Smooth muscle cell (in vitro differentiated cells): ENCODE measurements around the gene USO1. TPM values are rescaled to one million over a fixed set of nuclear protein-coding genes. Genes with fewer than 3 reads are reported as not detected.
"Not testable (repeated sequence)": the region's sequence is repeated elsewhere in the genome, so short reads cannot be mapped to it uniquely, and the experiment has no call there.

Source experiments
- DNase-seq: peaks from one replicate; lab custom pipeline; 2025; ENCODE audit not compliant: unreplicated experiment; lab: John Stamatoyannopoulos, UW
- H2AFZ ChIP-seq: fragments of 200-600 bp; sonication (generic); 2 replicates; pipeline ENCODE4 v1.6.0; 2016; ENCODE audit warnings: antibody characterized with exemption, low read depth, mild to moderate bottlenecking
- H3F3A ChIP-seq: fragments of 200-600 bp; sonication (generic); 2 replicates; pipeline ENCODE4 v1.6.0; 2017; ENCODE audit warnings: antibody characterized with exemption, low read depth
- H3K27ac ChIP-seq: fragments of 200-600 bp; sonication (generic); 2 replicates; pipeline ENCODE4 v1.5.1; 2016; ENCODE audit warnings: low read depth, mild to moderate bottlenecking
- H3K27me3 ChIP-seq: fragments of 200-600 bp; sonication (generic); 2 replicates; pipeline ENCODE4 v1.6.1; 2016; ENCODE audit warnings: low read depth, mild to moderate bottlenecking
- H3K36me3 ChIP-seq: fragments of 200-600 bp; sonication (generic); 2 replicates; pipeline ENCODE4 v1.5.1; 2016; ENCODE audit warnings: low read depth
- H3K4me1 ChIP-seq: fragments of 200-600 bp; sonication (generic); 2 replicates; pipeline ENCODE4 v1.5.1; 2016; ENCODE audit warnings: low read depth
- H3K4me2 ChIP-seq: fragments of 200-600 bp; sonication (generic); 2 replicates; pipeline ENCODE4 v1.6.0; 2016; ENCODE audit warnings: mild to moderate bottlenecking
- H3K4me3 ChIP-seq: fragments of 200-600 bp; sonication (generic); 2 replicates; pipeline ENCODE4 v1.5.1; 2016; ENCODE audit warnings: mild to moderate bottlenecking
- H3K79me2 ChIP-seq: fragments of 200-600 bp; sonication (generic); 2 replicates; pipeline ENCODE4 v1.6.0; 2016; ENCODE audit warnings: low read depth, mild to moderate bottlenecking
- H3K9ac ChIP-seq: fragments of 200-600 bp; sonication (generic); 2 replicates; pipeline ENCODE4 v1.6.0; 2016; ENCODE audit warnings: low read depth
- H3K9me3 ChIP-seq: fragments of 200-600 bp; sonication (generic); replicated peaks from 2 replicates; pipeline ENCODE4 v1.5.1; 2016; ENCODE audit warnings: low read depth
- H4K20me1 ChIP-seq: fragments of 200-600 bp; sonication (generic); 2 replicates; pipeline ENCODE4 v1.6.0; 2016; ENCODE audit warnings: low read depth
- WGBS: methylation state at CpG from one replicate; pipeline ENCODE4 v1.1.7; 2016; ENCODE audit warnings: low lambda C conversion rate; 5-methylcytosine and 5-hydroxymethylcytosine counted together
- polyA plus RNA-seq: library from polyadenylated mRNA; unstranded; fragments of >200 nt; fragmentation: Nextera tagmentation; extraction: Ambion mirVana; gene quantifications from 2 replicates; pipeline ENCODE4 v1.2.1, GENCODE V29; 2016
- total RNA-seq: library from RNA; depleted of rRNA; stranded (reverse); fragments of >200 nt; gene quantifications from 2 replicates; pipeline ENCODE4 v1.2.3, GENCODE V29; 2014
- TF ChIP-seq, protein P1 (sequence below): fragments of 200-600 bp; sonication (generic); IDR thresholded peaks from 2 replicates; pipeline ENCODE4 v1.5.1; 2017; ENCODE audit warnings: borderline replicate concordance, mild to moderate bottlenecking, antibody characterized with exemption; ENCODE audit not compliant: insufficient read depth, poor library complexity, severe bottlenecking

Gene USO1
- total and polyA plus RNA-seq, 2 experiments from 2014 or later = 50.4 to 94.6 TPM

DNA sequence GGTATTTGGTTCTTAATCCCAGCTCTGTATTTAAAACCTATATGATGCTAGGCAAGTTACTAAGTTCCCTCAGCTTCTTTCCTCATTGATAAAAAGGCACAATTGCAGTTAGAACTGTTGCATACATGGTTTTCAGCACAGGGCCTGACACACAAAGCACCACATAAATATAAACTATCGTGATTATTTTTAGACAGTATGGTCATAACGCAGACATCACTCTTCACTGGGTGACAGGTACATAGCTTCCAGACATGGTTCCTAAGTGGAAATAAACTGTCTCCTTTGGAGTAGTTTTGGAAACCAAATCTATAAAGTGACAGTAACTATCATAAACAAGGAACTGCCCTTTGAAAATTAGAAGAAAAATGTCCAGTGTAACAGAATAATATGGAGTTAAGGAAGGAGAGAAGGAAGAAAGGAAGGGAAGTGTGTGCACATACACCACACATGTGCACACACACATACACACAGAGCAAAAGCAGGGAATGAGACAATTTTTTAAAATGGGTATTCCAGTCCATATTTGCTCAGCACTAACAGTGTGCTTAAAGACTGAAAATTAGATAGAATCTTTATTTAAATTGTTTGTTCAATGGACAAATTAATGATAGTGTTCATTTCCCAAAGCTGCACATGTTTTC lies 38.7 kb upstream of the USO1 start:
- H3K79me2 ChIP-seq = no peaks in the 10 kb centered on the region

DNA sequence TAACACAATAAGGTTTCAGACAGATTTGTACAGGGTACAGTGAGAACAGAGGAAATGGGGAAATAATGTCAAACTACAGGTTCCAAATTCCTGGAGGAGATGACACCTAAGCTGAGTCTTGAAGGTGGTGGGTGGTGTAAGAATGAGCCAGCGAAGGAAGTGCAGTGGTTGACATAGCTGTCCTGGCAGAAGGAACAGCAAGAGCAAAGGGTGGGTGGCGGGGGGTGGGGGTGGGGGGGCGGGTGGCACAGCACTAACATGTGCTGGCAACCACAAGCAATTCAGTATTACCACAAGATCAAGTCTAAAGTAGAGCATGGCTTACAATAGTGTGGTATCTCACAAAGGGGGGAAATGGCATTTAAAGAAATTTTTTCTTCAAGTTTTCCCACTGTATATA lies 38.0 kb upstream of the USO1 start:
- Histone ChIP-seq H3K36me3 (no peaks in the 10 kb centered on the region), H3K9me3 (no peaks in the 10 kb centered on the region), H3K4me3 (no peak overlapping the region), H3F3A (no peaks in the 10 kb centered on the region), H3K9ac (no peak overlapping the region), H3K27ac (no peak overlapping the region), H3K4me1 (no peaks in the 10 kb centered on the region), H2AFZ (no peak overlapping the region), H3K4me2 (no peak overlapping the region), H4K20me1 (no peaks in the 10 kb centered on the region), H3K27me3 (no peaks in the 10 kb centered on the region), H3K79me2 (no peaks in the 10 kb centered on the region)
- no peak for DNase-seq
- TF ChIP-seq, protein P1, sequence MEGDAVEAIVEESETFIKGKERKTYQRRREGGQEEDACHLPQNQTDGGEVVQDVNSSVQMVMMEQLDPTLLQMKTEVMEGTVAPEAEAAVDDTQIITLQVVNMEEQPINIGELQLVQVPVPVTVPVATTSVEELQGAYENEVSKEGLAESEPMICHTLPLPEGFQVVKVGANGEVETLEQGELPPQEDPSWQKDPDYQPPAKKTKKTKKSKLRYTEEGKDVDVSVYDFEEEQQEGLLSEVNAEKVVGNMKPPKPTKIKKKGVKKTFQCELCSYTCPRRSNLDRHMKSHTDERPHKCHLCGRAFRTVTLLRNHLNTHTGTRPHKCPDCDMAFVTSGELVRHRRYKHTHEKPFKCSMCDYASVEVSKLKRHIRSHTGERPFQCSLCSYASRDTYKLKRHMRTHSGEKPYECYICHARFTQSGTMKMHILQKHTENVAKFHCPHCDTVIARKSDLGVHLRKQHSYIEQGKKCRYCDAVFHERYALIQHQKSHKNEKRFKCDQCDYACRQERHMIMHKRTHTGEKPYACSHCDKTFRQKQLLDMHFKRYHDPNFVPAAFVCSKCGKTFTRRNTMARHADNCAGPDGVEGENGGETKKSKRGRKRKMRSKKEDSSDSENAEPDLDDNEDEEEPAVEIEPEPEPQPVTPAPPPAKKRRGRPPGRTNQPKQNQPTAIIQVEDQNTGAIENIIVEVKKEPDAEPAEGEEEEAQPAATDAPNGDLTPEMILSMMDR = no peak
- WGBS = 71% methylated on average over 2 of the region's 3 CpGs

More for the DNA sequence above, 38.7 kb upstream of the USO1 start:
- Histone ChIP-seq H2AFZ (no peak overlapping the region), H3K9me3 (no peaks in the 10 kb centered on the region), H3K4me2 (no peak overlapping the region), H3K4me3 (no peak overlapping the region), H3K4me1 (no peaks in the 10 kb centered on the region), H3K27me3 (no peaks in the 10 kb centered on the region), H3K27ac (no peak overlapping the region), H3K9ac (no peak overlapping the region), H3K36me3 (no peaks in the 10 kb centered on the region), H4K20me1 (no peaks in the 10 kb centered on the region), H3F3A (no peaks in the 10 kb centered on the region)
- TF ChIP-seq, protein P1 = no peak
- WGBS = 95% methylated on average over 2 of the region's 2 CpGs
- DNase-seq = no peak

DNA sequence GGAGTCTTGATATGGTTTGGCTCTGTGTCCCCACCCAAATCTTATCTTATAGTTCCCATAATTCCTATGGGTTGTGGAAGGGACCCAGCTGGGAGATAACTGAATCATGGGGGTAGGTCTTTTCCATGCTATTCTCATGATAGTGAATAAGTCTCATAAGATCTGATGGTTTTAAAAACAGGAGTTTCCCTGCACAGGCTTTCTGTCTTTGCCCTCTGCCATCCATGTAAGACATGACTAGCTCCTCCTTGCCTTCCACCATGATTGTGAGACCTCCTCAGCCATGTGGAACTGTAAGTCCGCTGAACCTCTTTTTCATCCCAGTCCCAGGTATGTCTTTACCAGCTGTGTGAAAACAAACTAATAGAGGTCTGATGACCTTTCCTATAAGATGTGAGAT lies 37.3 kb upstream of the USO1 start:
- 95% methylated on average over 1 of the region's 1 CpG for WGBS

DNA sequence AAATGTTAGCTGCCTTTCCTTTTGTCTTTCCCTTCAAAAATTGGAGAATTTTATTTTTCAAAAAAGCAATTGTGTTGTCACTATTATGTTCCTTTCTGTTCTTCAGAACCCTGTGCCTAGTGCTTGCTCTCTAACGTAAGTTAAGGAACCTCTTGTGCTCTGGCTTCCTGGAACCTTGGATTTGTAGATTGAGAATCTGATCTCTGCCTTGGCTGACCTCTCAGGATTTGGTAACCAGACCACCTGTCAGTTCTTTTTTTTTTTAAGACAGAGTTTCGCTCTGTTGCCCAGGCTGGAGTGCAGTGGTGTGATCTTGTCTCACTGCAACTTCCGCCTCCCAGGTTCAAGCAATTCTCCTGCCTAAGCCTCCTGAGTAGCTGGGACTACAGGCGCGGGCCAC lies 32.3 kb upstream of the USO1 start:
- not testable (repeated sequence) for H3K9me3 ChIP-seq, H3K27ac ChIP-seq, H3K27me3 ChIP-seq, H3K4me1 ChIP-seq, H2AFZ ChIP-seq, H4K20me1 ChIP-seq, DNase-seq, H3K9ac ChIP-seq, H3K79me2 ChIP-seq, H3K4me3 ChIP-seq, H3K4me2 ChIP-seq, H3F3A ChIP-seq, H3K36me3 ChIP-seq
- WGBS = 98% methylated on average over 5 of the region's 5 CpGs

More for the DNA sequence above, 37.3 kb upstream of the USO1 start:
- not testable (repeated sequence) for H3K27me3 ChIP-seq, H2AFZ ChIP-seq, H3K4me2 ChIP-seq, H3K9me3 ChIP-seq, H3K27ac ChIP-seq, H3K79me2 ChIP-seq, H3K4me1 ChIP-seq, H3K4me3 ChIP-seq, H3K36me3 ChIP-seq, H4K20me1 ChIP-seq, DNase-seq, H3K9ac ChIP-seq, H3F3A ChIP-seq

DNA sequence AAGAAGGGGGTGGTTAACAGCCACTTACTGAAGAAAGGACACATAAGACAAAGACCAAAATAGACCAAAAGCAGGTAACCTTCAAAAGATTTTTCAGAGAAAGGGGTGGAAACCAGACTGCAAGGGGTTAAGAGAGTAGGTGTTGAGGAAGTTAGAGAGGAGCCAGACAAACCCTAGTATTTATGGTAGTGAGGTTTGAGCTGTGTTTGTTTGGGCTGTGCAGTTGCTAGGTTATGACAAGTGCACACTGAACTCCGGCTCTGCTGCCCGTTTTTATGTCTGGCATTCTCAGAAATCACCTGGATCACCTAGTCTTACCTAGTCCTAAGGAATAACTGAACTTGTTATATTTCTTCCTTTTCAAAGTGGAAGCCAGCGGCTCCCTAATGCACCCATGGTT lies 28.3 kb upstream of the USO1 start:
- no peaks in the 10 kb centered on the region for H3F3A ChIP-seq
- H3K4me2 ChIP-seq = no peak overlapping the region
- H3K36me3 ChIP-seq = no peaks in the 10 kb centered on the region
- H2AFZ ChIP-seq = no peak overlapping the region
- H3K9me3 ChIP-seq = no peaks in the 10 kb centered on the region
- no peaks in the 10 kb centered on the region for H3K79me2 ChIP-seq
- no peak for DNase-seq
- H3K27ac ChIP-seq = no peak overlapping the region
- H3K4me1 ChIP-seq = no peaks in the 10 kb centered on the region
- no peaks in the 10 kb centered on the region for H3K27me3 ChIP-seq
- WGBS = 56% methylated on average over 3 of the region's 3 CpGs
- H4K20me1 ChIP-seq = no peaks in the 10 kb centered on the region
- H3K9ac ChIP-seq = no peak overlapping the region
- TF ChIP-seq, protein P1 = no peak
- no peak overlapping the region for H3K4me3 ChIP-seq
